ENCODE measurements around the gene RNF214. TPM values are rescaled to one million over a fixed set of nuclear protein-coding genes. Genes with fewer than 3 reads are reported as not detected.
A peak's percentile ranks its signal among the peaks of the same experiment; 100 is the strongest.

Gene RNF214
- total RNA-seq, 2 donors from 2014 or later: 9.4 to 24.8 TPM

DNA sequence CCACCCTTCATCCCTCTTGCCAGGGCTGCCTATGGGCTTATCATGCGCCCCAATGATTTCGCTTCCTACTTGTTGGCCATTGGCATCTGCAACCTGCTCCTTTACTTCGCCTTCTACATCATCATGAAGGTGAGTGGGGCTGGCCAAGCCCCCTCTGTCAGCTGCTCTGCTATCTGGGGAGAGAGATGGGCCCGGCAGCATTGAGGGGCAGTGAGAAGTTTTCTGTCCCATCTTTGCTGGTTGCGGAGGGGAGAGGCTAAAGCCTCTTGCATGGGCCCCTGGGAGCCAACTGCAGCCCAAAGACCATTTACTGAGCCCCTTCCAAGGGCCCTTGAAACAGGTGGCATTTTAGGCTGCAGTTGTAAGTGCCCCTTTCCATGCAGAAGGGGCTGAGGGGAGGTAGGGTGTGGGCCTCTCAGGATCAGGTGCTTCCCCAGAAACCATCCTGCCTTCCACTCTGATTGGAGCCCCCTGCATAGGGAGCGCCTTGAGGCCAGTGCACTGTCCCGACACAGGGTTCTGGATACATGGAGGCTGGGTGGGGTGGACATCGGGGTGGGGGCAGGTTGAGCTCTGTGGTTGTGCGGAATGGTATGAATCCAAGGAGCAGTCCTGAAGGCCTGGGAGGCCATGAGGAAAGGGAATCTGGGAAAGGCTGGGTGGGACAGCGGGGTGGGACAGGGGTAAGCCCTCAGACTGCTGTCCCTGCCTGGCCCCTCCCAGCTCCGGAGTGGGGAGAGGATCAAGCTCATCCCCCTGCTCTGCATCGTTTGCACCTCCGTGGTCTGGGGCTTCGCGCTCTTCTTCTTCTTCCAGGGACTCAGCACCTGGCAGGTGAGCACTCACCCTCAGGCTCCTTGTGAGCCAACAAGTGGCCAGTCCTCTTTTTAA, 39.1 kb upstream of the RNF214 start:
- H3K27ac ChIP-seq: peak overlapping the region in 1 of 2 donors; percentile 18
- WGBS: 88% methylated on average over 15 of the region's 15 CpGs
- TF ChIP-seq, protein P1, sequence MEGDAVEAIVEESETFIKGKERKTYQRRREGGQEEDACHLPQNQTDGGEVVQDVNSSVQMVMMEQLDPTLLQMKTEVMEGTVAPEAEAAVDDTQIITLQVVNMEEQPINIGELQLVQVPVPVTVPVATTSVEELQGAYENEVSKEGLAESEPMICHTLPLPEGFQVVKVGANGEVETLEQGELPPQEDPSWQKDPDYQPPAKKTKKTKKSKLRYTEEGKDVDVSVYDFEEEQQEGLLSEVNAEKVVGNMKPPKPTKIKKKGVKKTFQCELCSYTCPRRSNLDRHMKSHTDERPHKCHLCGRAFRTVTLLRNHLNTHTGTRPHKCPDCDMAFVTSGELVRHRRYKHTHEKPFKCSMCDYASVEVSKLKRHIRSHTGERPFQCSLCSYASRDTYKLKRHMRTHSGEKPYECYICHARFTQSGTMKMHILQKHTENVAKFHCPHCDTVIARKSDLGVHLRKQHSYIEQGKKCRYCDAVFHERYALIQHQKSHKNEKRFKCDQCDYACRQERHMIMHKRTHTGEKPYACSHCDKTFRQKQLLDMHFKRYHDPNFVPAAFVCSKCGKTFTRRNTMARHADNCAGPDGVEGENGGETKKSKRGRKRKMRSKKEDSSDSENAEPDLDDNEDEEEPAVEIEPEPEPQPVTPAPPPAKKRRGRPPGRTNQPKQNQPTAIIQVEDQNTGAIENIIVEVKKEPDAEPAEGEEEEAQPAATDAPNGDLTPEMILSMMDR (IDR thresholded peaks at IDR 0.05): no peak
- no peak for TF ChIP-seq POLR2A (IDR thresholded peaks at IDR 0.05)
- TF ChIP-seq POLR2AphosphoS5 (IDR thresholded peaks at IDR 0.05): no peak

DNA sequence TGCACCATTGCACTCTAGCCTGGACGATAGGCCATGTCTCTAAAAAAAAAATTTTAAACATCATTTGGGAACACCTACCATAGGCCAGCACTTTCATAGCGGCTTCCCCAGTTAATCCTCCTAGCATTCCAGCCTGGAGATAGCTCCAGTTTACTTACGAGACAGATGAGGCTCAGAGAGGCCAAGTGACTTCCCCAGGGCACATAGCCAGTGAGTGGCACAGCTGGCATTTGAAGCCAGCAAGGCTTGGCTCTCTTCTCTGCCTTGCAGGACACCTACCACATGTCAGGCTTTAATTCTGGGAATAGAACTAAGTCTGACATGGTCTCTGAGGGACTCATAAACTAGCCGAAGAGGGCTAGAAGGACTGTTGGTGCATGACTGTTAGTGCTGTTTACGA, 38.2 kb upstream of the RNF214 start:
- H3K9me3 ChIP-seq: no peaks in the 10 kb centered on the region
- no peak for DNase-seq (ENCODE audit: low spot score)
- WGBS: 62% methylated on average over 5 of the region's 5 CpGs
- intact Hi-C loops (cut with DNase I): no loop called here
- no peak overlapping the region for H3K27ac ChIP-seq
- H3K27me3 ChIP-seq (replicated peaks; ENCODE audit: insufficient read depth): no peaks in the 10 kb centered on the region
- H3K4me3 ChIP-seq: no peak overlapping the region
- peaks cover 15 to 41% of the 10 kb centered on the region in 2 donors for H3K36me3 ChIP-seq
- TF ChIP-seq, protein P1 (IDR thresholded peaks at IDR 0.05): no peak
- TF ChIP-seq POLR2A (IDR thresholded peaks at IDR 0.05): no peak
- no peak for TF ChIP-seq POLR2AphosphoS5 (IDR thresholded peaks at IDR 0.05)
- H3K4me1 ChIP-seq (replicated peaks): peaks cover 10% of the 10 kb centered on the region

More for the DNA sequence above, 39.1 kb upstream of the RNF214 start:
- intact Hi-C loops (cut with DNase I): no loop called here
- Histone ChIP-seq H3K4me3 (no peak overlapping the region), H3K9me3 (no peaks in the 10 kb centered on the region), H3K4me1 (replicated peaks) (peaks cover 9% of the 10 kb centered on the region), H3K36me3 (peaks cover 18 to 48% of the 10 kb centered on the region in 2 donors), H3K27me3 (replicated peaks; ENCODE audit: insufficient read depth) (no peaks in the 10 kb centered on the region)
- no peak for DNase-seq (ENCODE audit: low spot score)

DNA sequence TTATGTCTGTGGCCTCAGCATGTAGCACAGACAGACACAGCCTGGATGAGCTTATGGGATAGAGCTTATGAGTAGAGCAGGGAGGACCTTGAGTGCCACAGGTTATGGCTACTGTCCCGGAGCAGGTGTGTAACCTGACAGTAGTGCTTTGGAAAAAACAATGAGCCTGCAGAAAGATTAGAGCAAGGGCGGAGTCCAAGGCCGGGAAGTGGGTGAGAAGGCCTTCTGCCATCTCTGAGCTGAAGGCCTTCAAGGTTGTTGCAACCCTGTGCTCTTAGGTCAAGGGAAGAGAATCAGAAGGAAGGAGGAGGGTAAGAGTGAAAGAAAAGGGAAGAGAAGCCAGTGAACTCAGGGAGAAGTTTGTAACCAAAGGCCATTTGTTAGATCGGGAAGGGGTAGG, 37.2 kb upstream of the RNF214 start:
- intact Hi-C loops (cut with DNase I): no loop called here
- no peak for DNase-seq (ENCODE audit: low spot score)
- peaks cover 9 to 34% of the 10 kb centered on the region in 2 donors for H3K36me3 ChIP-seq

DNA sequence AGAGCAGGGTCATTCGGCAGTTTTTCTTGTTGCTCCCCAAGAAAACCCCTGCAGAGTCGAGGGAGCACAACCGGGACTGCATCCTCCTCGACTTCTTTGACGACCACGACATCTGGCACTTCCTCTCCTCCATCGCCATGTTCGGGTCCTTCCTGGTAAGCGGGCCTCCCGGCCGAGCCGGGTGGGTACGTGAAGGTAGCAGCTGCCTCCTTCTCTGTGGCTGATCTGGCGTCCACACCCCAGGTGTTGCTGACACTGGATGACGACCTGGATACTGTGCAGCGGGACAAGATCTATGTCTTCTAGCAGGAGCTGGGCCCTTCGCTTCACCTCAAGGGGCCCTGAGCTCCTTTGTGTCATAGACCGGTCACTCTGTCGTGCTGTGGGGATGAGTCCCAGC, 36.7 kb upstream of the RNF214 start:
- Histone ChIP-seq H3K27ac (peak overlapping the region in 1 of 2 donors; percentile 82), H3K27me3 (replicated peaks; ENCODE audit: insufficient read depth) (no peaks in the 10 kb centered on the region)
- intact Hi-C loops (cut with DNase I): no loop called here

More for the DNA sequence above, 37.2 kb upstream of the RNF214 start:
- Histone ChIP-seq H3K27ac (peak overlapping the region in 1 of 2 donors; percentile 12), H3K9me3 (no peaks in the 10 kb centered on the region), H3K4me1 (replicated peaks) (peaks cover 10% of the 10 kb centered on the region), H3K27me3 (replicated peaks; ENCODE audit: insufficient read depth) (no peaks in the 10 kb centered on the region), H3K4me3 (no peak overlapping the region)
- 87% methylated on average over 4 of the region's 4 CpGs for WGBS
- TF ChIP-seq, protein P1 (IDR thresholded peaks at IDR 0.05): no peak
- no peak for TF ChIP-seq POLR2A (IDR thresholded peaks at IDR 0.05)
- TF ChIP-seq POLR2AphosphoS5 (IDR thresholded peaks at IDR 0.05): no peak

More for the DNA sequence above, 36.7 kb upstream of the RNF214 start:
- TF ChIP-seq, protein P1 (IDR thresholded peaks at IDR 0.05): no peak
- TF ChIP-seq POLR2A (IDR thresholded peaks at IDR 0.05) (no peak), POLR2AphosphoS5 (IDR thresholded peaks at IDR 0.05) (no peak)
- 89% methylated on average over 19 of the region's 19 CpGs for WGBS
- H3K36me3 ChIP-seq: peaks cover 7 to 29% of the 10 kb centered on the region in 2 donors
- H3K4me1 ChIP-seq (replicated peaks): peaks cover 10% of the 10 kb centered on the region
- H3K4me3 ChIP-seq: no peak overlapping the region
- no peaks in the 10 kb centered on the region for H3K9me3 ChIP-seq
- DNase-seq (ENCODE audit: low spot score): no peak

All from prostate gland (tissue), 2 donors.